Mammary epithelial cell (primary cell): ENCODE results near the gene GPC5.

Source experiments
- CTCF ChIP-seq, 2 donors: IDR thresholded peaks in 1 of 2; conservative IDR thresholded peaks in 1 of 2; 2 replicates each; pipeline ENCODE4 v1.5.1; 2011 to 2012; ENCODE audit warnings: inconsistent platforms in 2 of 2, low read length in 2 of 2, mild to moderate bottlenecking in 2 of 2, control low read depth in 1 of 2, low read depth in 1 of 2; ENCODE audit not compliant: insufficient read depth in 1 of 2; ENCODE audit errors: extremely low read depth in 1 of 2
- EZH2 ChIP-seq: IDR thresholded peaks from 2 replicates; pipeline ENCODE4 v1.6.1; 2012; ENCODE audit warnings: low read length, inconsistent platforms, borderline replicate concordance

- TF ChIP-seq CTCF (conservative IDR thresholded peaks at IDR 0.05 in 1 of 2, IDR thresholded peaks at IDR 0.05 in 1 of 2; ENCODE audit: extremely low read depth in 1 of 2, insufficient read depth in 1 of 2, low read depth in 1 of 2, low read length in 2 of 2): no peak
- no peak for TF ChIP-seq EZH2
These were observed 981.0 kb downstream of the GPC5 start for GRCh38 chr13:92379371-92379770.
